IMR-90 (cell line): ENCODE measurements around the gene SOX30. TPM values are rescaled to one million over a fixed set of nuclear protein-coding genes. Genes with fewer than 3 reads are reported as not detected.

Source experiments
- ATAC-seq: fragments of 200-7000 bp; cut with Tn5 transposase; 2 replicates; pipeline ENCODE4 v1.9.1; 2020; ENCODE audit warnings: low read depth, mild to moderate bottlenecking, moderate library complexity
- BruUV-seq: library from RNA; stranded (reverse); fragments of 400-500 nt; replicated peaks from 2 replicates; lab custom pipeline; 2021; lab: Mats Ljungman, UMichigan
- CTCF ChIA-PET: fragments of 300-600 bp; formaldehyde crosslinking; extraction: SDS; loops from one replicate; lab custom pipeline; 2021; ENCODE audit warnings: antibody characterized with exemption; lab: Yijun Ruan, JAX
- POLR2A ChIA-PET: fragments of 300-600 bp; sonication (Branson Sonifier 250); formaldehyde crosslinking; loops from one replicate; lab custom pipeline; 2022; ENCODE audit warnings: antibody characterized with exemption; ENCODE audit not compliant: unreplicated experiment; lab: Charles Lee
- DNase-seq: peaks from one replicate; pipeline ENCODE4 v3.0.0; 2013
- H2AFZ ChIP-seq: replicated peaks from 2 replicates; pipeline ENCODE3; 2013; ENCODE audit warnings: low read length, mild to moderate bottlenecking; ENCODE audit not compliant: poor library complexity
- H2AK5ac ChIP-seq: 2 replicates; pipeline ENCODE4 v1.6.1; 2013; ENCODE audit warnings: low read depth, low read length, inconsistent platforms
- H2AK9ac ChIP-seq: replicated peaks from 2 replicates; pipeline ENCODE3; 2013; ENCODE audit warnings: mild to moderate bottlenecking, low read depth, low read length, moderate library complexity; ENCODE audit not compliant: poor library complexity
- H2BK120ac ChIP-seq: 2 replicates; pipeline ENCODE4 v1.6.1; 2013; ENCODE audit warnings: low read depth, low read length, inconsistent platforms
- H2BK15ac ChIP-seq: 3 replicates; pipeline ENCODE4 v1.6.1; 2013; ENCODE audit warnings: low read depth, low read length, inconsistent platforms
- H2BK20ac ChIP-seq: 2 replicates; pipeline ENCODE4 v1.6.1; 2013; ENCODE audit warnings: low read depth, mild to moderate bottlenecking, inconsistent platforms, low read length, moderate library complexity
- H2BK5ac ChIP-seq: 2 replicates; pipeline ENCODE4 v1.6.1; 2013; ENCODE audit warnings: mild to moderate bottlenecking, low read depth, low read length, inconsistent platforms; ENCODE audit not compliant: poor library complexity, severe bottlenecking
- H3K14ac ChIP-seq: replicated peaks from 2 replicates; pipeline ENCODE4 v1.6.1; 2013; ENCODE audit warnings: low read depth, low read length, inconsistent platforms
- H3K18ac ChIP-seq: 2 replicates; pipeline ENCODE4 v1.6.1; 2013; ENCODE audit warnings: low read depth, low read length, control low read depth
- H3K23ac ChIP-seq: 2 replicates; pipeline ENCODE4 v1.6.1; 2013; ENCODE audit warnings: low read depth, low read length, inconsistent platforms
- H3K27ac ChIP-seq: 2 replicates; pipeline ENCODE4 v1.5.1; 2013; ENCODE audit warnings: mild to moderate bottlenecking, control low read depth, low read length; ENCODE audit not compliant: insufficient read depth
- H3K27me3 ChIP-seq: 2 replicates; pipeline ENCODE4 v1.6.1; 2013; ENCODE audit warnings: low read length; ENCODE audit not compliant: control insufficient read depth, insufficient read depth
- H3K36me3 ChIP-seq: 2 replicates; pipeline ENCODE4 v1.6.1; 2013; ENCODE audit warnings: low read length, mixed read lengths; ENCODE audit not compliant: control insufficient read depth, insufficient read depth
- H3K4ac ChIP-seq: 2 replicates; pipeline ENCODE4 v1.6.1; 2013; ENCODE audit warnings: low read depth, low read length, inconsistent platforms
- H3K4me1 ChIP-seq: 2 replicates; pipeline ENCODE4 v1.6.1; 2013; ENCODE audit warnings: low read length, mixed read lengths; ENCODE audit not compliant: control insufficient read depth, insufficient read depth
- H3K4me2 ChIP-seq: 2 replicates; pipeline ENCODE4 v1.6.1; 2013; ENCODE audit warnings: low read depth, mild to moderate bottlenecking, control low read depth, low read length, moderate library complexity
- H3K4me3 ChIP-seq: 2 replicates; pipeline ENCODE4 v1.5.1; 2013; ENCODE audit warnings: low read depth, mild to moderate bottlenecking, control low read depth, low read length, moderate library complexity; ENCODE audit not compliant: insufficient read depth
- H3K56ac ChIP-seq: 2 replicates; pipeline ENCODE4 v1.6.1; 2013; ENCODE audit warnings: low read length, inconsistent platforms; ENCODE audit not compliant: insufficient read depth; ENCODE audit errors: extremely low read depth
- H3K79me1 ChIP-seq, 2 experiments: 2 replicates each; pipeline ENCODE4 v1.6.1; 2013; ENCODE audit warnings: low read length in 2 of 2, inconsistent platforms in 1 of 2, low read depth in 1 of 2
- H3K9ac ChIP-seq: 2 replicates; pipeline ENCODE4 v1.6.1; 2013; ENCODE audit warnings: low read depth, low read length, control low read depth
- H3K9me1 ChIP-seq: 2 replicates; pipeline ENCODE4 v1.6.1; 2013; ENCODE audit warnings: low read length, inconsistent platforms; ENCODE audit not compliant: insufficient read depth
- H3K9me3 ChIP-seq: 2 replicates; pipeline ENCODE4 v1.6.1; 2013; ENCODE audit warnings: low read length; ENCODE audit not compliant: control insufficient read depth, insufficient read depth
- H4K20me1 ChIP-seq: 2 replicates; pipeline ENCODE4 v1.6.1; 2013; ENCODE audit warnings: low read length, inconsistent platforms; ENCODE audit not compliant: insufficient read depth
- H4K5ac ChIP-seq: 2 replicates; pipeline ENCODE4 v1.6.1; 2013; ENCODE audit warnings: mild to moderate bottlenecking, low read depth, low read length, control low read depth
- H4K8ac ChIP-seq, 2 experiments: 2 replicates each; pipeline ENCODE4 v1.6.1; 2013; ENCODE audit warnings: low read depth in 2 of 2, low read length in 2 of 2, control low read depth in 1 of 2, inconsistent platforms in 1 of 2
- H4K91ac ChIP-seq: 2 replicates; pipeline ENCODE4 v1.6.1; 2013; ENCODE audit warnings: low read depth, low read length, inconsistent platforms; ENCODE audit not compliant: insufficient read depth
- CEBPB ChIP-seq: IDR thresholded peaks from 2 replicates; pipeline ENCODE4 v1.6.1; 2012; ENCODE audit warnings: low read depth, low read length, improper control_type of control experiment
- CHD1 ChIP-seq: IDR thresholded peaks from 2 replicates; pipeline ENCODE4 v1.6.1; 2012; ENCODE audit warnings: low read depth, low read length, improper control_type of control experiment
- RCOR1 ChIP-seq: IDR thresholded peaks from 2 replicates; pipeline ENCODE4 v1.6.1; 2012; ENCODE audit warnings: mild to moderate bottlenecking, low read length, improper control_type of control experiment; ENCODE audit not compliant: insufficient replicate concordance
- WGBS, 2 experiments: methylation state at CpG; one replicate each; pipeline versions ENCODE4 v1.1.5 to v1.1.7; 2013; ENCODE audit warnings: missing lambda C conversion rate in 2 of 2; ENCODE audit not compliant: insufficient read length in 1 of 2; ENCODE audit errors: extremely low coverage in 2 of 2; 5-methylcytosine and 5-hydroxymethylcytosine counted together
- dilution Hi-C: fragments of 300-500 bp; cut with HindIII; formaldehyde crosslinking; loops from one replicate; pipeline ENCODE4 v1.14.3; 2018; ENCODE audit warnings: low sequenced_read_pairs; ENCODE audit not compliant: unreplicated experiment
- in situ Hi-C: fragments of 300-500 bp; cut with MboI; formaldehyde crosslinking; loops from 3 replicates; pipeline ENCODE4 v1.14.3; 2019; ENCODE audit warnings: low sequenced_read_pairs, inconsistent platforms, mixed read lengths
- intact Hi-C: fragments of 100-400 bp; cut with micrococcal nuclease; formaldehyde crosslinking; loops from 2 replicates; pipeline ENCODE4 v1.10.0; 2022
- polyA plus RNA-seq, 3 experiments: library from polyadenylated mRNA; depleted of rRNA; stranded (reverse); fragments of >200 nt; gene quantifications; 2 replicates each; pipeline ENCODE4 v1.2.3, GENCODE V29; 2012; ENCODE audit warnings: low replicate concordance in 1 of 3
- total RNA-seq: library from RNA; depleted of rRNA; stranded (reverse); fragments of >200 nt; gene quantifications from 2 replicates; pipeline ENCODE4 v1.2.3, GENCODE V29; 2012
- TF ChIP-seq, protein P1 (sequence below): fragments of 150-350 bp; IDR thresholded peaks from 2 replicates; pipeline ENCODE4 v1.6.1; 2017; ENCODE audit warnings: mild to moderate bottlenecking, antibody characterized with exemption, low read length, low read depth
- TF ChIP-seq, protein P2 (sequence below): conservative IDR thresholded peaks from 2 replicates; pipeline ENCODE4 v1.5.1; 2012; ENCODE audit warnings: mild to moderate bottlenecking, low read depth, low read length, improper control_type of control experiment

Gene SOX30
- total and polyA plus RNA-seq, 2 of the 4 experiments (the other 2 are of a cell fraction) = not detected

GRCh38 chr5:157618191-157618765 is 34.0 kb downstream of the SOX30 start:
- no peaks in the 10 kb centered on the region for H4K20me1 ChIP-seq
- no peak overlapping the region for H3K9ac ChIP-seq
- 91% methylated on average over 6 of the region's 8 CpGs; no CpG with 5 or more reads in 1 of the 2 experiments for WGBS, 2 experiments
- H3K9me3 ChIP-seq = no peaks in the 10 kb centered on the region
- no peak overlapping the region for H2BK120ac ChIP-seq
- DNase-seq (no peak), ATAC-seq (no peak)
- no peak overlapping the region for H4K5ac ChIP-seq
- no peaks in the 10 kb centered on the region for H3K36me3 ChIP-seq
- H3K56ac ChIP-seq = no peak overlapping the region
- BruUV-seq = no TSS peak
- no peak overlapping the region for H2BK15ac ChIP-seq
- H2AFZ ChIP-seq = no peak overlapping the region
- H3K79me1 ChIP-seq = no peaks in the 10 kb centered on the region
- no peaks in the 10 kb centered on the region for H3K4me1 ChIP-seq
- H3K27me3 ChIP-seq = no peaks in the 10 kb centered on the region
- H3K23ac ChIP-seq = no peak overlapping the region
- POLR2A ChIA-PET = no interaction called here
- no peak overlapping the region for H3K4me3 ChIP-seq
- H3K4ac ChIP-seq = no peak overlapping the region
- H3K9me1 ChIP-seq = no peaks in the 10 kb centered on the region
- no peak overlapping the region for H4K8ac ChIP-seq
- no peak overlapping the region for H2BK20ac ChIP-seq
- H3K27ac ChIP-seq = no peak overlapping the region
- no peak overlapping the region for H3K4me2 ChIP-seq
- CTCF ChIA-PET = interaction anchor here (1.1 kb wide), 1 partner anchor 8 kb away, joined by 10 read pairs; no protein-coding TSS in a partner anchor
- H2BK5ac ChIP-seq = no peak overlapping the region
- no peak overlapping the region for H2AK9ac ChIP-seq
- H4K91ac ChIP-seq = no peak overlapping the region
- dilution Hi-C loops (no loop called here), in situ Hi-C loops (no loop called here), intact Hi-C loops (no loop called here)
- no peak overlapping the region for H2AK5ac ChIP-seq
- H3K18ac ChIP-seq = no peak overlapping the region
- H3K14ac ChIP-seq = no peak overlapping the region
- TF ChIP-seq RCOR1 (no peak), CHD1 (no peak), CEBPB (no peak)
- TF ChIP-seq, protein P1, sequence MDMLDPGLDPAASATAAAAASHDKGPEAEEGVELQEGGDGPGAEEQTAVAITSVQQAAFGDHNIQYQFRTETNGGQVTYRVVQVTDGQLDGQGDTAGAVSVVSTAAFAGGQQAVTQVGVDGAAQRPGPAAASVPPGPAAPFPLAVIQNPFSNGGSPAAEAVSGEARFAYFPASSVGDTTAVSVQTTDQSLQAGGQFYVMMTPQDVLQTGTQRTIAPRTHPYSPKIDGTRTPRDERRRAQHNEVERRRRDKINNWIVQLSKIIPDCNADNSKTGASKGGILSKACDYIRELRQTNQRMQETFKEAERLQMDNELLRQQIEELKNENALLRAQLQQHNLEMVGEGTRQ = no peak
- TF ChIP-seq, protein P2, sequence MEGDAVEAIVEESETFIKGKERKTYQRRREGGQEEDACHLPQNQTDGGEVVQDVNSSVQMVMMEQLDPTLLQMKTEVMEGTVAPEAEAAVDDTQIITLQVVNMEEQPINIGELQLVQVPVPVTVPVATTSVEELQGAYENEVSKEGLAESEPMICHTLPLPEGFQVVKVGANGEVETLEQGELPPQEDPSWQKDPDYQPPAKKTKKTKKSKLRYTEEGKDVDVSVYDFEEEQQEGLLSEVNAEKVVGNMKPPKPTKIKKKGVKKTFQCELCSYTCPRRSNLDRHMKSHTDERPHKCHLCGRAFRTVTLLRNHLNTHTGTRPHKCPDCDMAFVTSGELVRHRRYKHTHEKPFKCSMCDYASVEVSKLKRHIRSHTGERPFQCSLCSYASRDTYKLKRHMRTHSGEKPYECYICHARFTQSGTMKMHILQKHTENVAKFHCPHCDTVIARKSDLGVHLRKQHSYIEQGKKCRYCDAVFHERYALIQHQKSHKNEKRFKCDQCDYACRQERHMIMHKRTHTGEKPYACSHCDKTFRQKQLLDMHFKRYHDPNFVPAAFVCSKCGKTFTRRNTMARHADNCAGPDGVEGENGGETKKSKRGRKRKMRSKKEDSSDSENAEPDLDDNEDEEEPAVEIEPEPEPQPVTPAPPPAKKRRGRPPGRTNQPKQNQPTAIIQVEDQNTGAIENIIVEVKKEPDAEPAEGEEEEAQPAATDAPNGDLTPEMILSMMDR = no peak
